Panc1 (cell line): ENCODE data around the gene OAT. TPM values are rescaled to one million over a fixed set of nuclear protein-coding genes. Genes with fewer than 3 reads are reported as not detected.

ENCODE experiments used
- ATAC-seq: fragments of 200-7000 bp; cut with Tn5 transposase; 2 replicates; pipeline ENCODE4 v1.9.1; 2020; ENCODE audit warnings: mild to moderate bottlenecking, moderate library complexity
- BruUV-seq: library from RNA; stranded (reverse); fragments of 400-500 nt; replicated peaks from 2 replicates; lab custom pipeline; 2021; lab: Mats Ljungman, UMichigan
- CTCF ChIA-PET: fragments of 300-600 bp; sonication (Branson Sonifier 250); formaldehyde crosslinking; loops from one replicate; lab custom pipeline; 2022; ENCODE audit warnings: antibody characterized with exemption; lab: Charles Lee
- POLR2A ChIA-PET: fragments of 300-600 bp; sonication (Branson Sonifier 250); formaldehyde crosslinking; loops from one replicate; lab custom pipeline; 2022; ENCODE audit warnings: antibody characterized with exemption; lab: Charles Lee
- DNase-seq: peaks from one replicate; pipeline ENCODE4 v3.0.0-alpha.2; 2010; ENCODE audit warnings: low read depth, low spot score
- H3K27ac ChIP-seq: 2 replicates; pipeline ENCODE4 v1.5.1; 2011; ENCODE audit warnings: mild to moderate bottlenecking, low read length, inconsistent platforms
- H3K27me3 ChIP-seq: fragments of 200-500 bp; sonication (Bioruptor generic); 2 replicates; pipeline ENCODE4 v1.6.0; 2014; ENCODE audit warnings: low read length, inconsistent platforms; ENCODE audit not compliant: control insufficient read depth, insufficient read depth
- H3K36me3 ChIP-seq: fragments of 200-500 bp; sonication (Bioruptor generic); 2 replicates; pipeline ENCODE4 v1.5.1; 2014; ENCODE audit warnings: inconsistent platforms, mild to moderate bottlenecking, low read length, moderate library complexity; ENCODE audit not compliant: control insufficient read depth, insufficient read depth
- H3K4me1 ChIP-seq: 2 replicates; pipeline ENCODE4 v1.5.1; 2011; ENCODE audit warnings: inconsistent platforms, mild to moderate bottlenecking, low read length, moderate library complexity; ENCODE audit not compliant: control insufficient read depth, insufficient read depth
- H3K4me3 ChIP-seq, 2 experiments: 2 replicates each; pipeline ENCODE4 v1.5.1; 2011 to 2012; ENCODE audit warnings: low read depth in 2 of 2, low read length in 2 of 2, mild to moderate bottlenecking in 2 of 2, inconsistent platforms in 1 of 2, moderate library complexity in 1 of 2
- H3K9me3 ChIP-seq: fragments of 200-500 bp; sonication (Bioruptor generic); 2 replicates; pipeline ENCODE4 v1.5.1; 2014; ENCODE audit warnings: low read depth, mild to moderate bottlenecking, inconsistent platforms, low read length, moderate library complexity; ENCODE audit not compliant: control insufficient read depth, insufficient read depth
- POLR2AphosphoS5 ChIP-seq: IDR thresholded peaks from 2 replicates; pipeline ENCODE4 v1.6.1; 2012; ENCODE audit warnings: mild to moderate bottlenecking, low read depth, low read length, moderate library complexity
- REST ChIP-seq, 2 experiments: IDR thresholded peaks; 2 replicates each; pipeline ENCODE4 v1.6.1; 2011 to 2012; ENCODE audit warnings: low read depth in 2 of 2, control low read depth in 1 of 2, low read length in 1 of 2, mild to moderate bottlenecking in 1 of 2, moderate library complexity in 1 of 2; ENCODE audit not compliant: insufficient read depth in 1 of 2
- SIN3A ChIP-seq: IDR thresholded peaks from 2 replicates; pipeline ENCODE4 v1.6.1; 2012; ENCODE audit warnings: low read depth, mild to moderate bottlenecking, low read length, moderate library complexity, borderline replicate concordance; ENCODE audit not compliant: insufficient read depth
- TCF7L2 ChIP-seq: IDR thresholded peaks from 2 replicates; pipeline ENCODE4 v1.6.1; 2011; ENCODE audit warnings: mild to moderate bottlenecking, low read depth, low read length, inconsistent platforms
- in situ Hi-C: cut with HindIII; loops from 2 replicates; pipeline ENCODE4 v1.10.0; 2016; ENCODE audit warnings: low sequenced_read_pairs, low pct_unique_long_range_greater_than_20kb
- intact Hi-C: fragments of 100-400 bp; cut with micrococcal nuclease; formaldehyde crosslinking; loops from one replicate; pipeline ENCODE4 v1.10.0; 2022; ENCODE audit not compliant: unreplicated experiment
- total RNA-seq: library from RNA; stranded (reverse); gene quantifications from one replicate; pipeline ENCODE4 v1.2.1, GENCODE V29; 2021; ENCODE audit not compliant: unreplicated experiment
- TF ChIP-seq, protein P1 (sequence below): fragments of 450-650 bp; IDR thresholded peaks from 2 replicates; pipeline ENCODE4 v1.5.1; 2017; ENCODE audit warnings: mild to moderate bottlenecking

Gene OAT
- total RNA-seq, 1 experiment from 2014 or later: 166 TPM

- ATAC-seq (no peak), DNase-seq (no peak)
- Histone ChIP-seq H3K4me3 (no peak overlapping the region), H3K27me3 (no peaks in the 10 kb centered on the region; the same call in 1 of the 2 replicates), H3K27ac (no peak overlapping the region), H3K36me3 (no peaks in the 10 kb centered on the region), H3K4me1 (peaks cover 10% of the 10 kb centered on the region), H3K9me3 (no peaks in the 10 kb centered on the region)
- POLR2A ChIA-PET: no interaction called here
- intact Hi-C loops (no loop called here), in situ Hi-C loops (no loop called here)
- no TSS peak for BruUV-seq
- TF ChIP-seq REST (IDR thresholded peaks at IDR 0.05; ENCODE audit: insufficient read depth in 1 of 2, low read depth in 2 of 2, low read length in 1 of 2): no peak
- TF ChIP-seq SIN3A: no peak
- TF ChIP-seq, protein P1, sequence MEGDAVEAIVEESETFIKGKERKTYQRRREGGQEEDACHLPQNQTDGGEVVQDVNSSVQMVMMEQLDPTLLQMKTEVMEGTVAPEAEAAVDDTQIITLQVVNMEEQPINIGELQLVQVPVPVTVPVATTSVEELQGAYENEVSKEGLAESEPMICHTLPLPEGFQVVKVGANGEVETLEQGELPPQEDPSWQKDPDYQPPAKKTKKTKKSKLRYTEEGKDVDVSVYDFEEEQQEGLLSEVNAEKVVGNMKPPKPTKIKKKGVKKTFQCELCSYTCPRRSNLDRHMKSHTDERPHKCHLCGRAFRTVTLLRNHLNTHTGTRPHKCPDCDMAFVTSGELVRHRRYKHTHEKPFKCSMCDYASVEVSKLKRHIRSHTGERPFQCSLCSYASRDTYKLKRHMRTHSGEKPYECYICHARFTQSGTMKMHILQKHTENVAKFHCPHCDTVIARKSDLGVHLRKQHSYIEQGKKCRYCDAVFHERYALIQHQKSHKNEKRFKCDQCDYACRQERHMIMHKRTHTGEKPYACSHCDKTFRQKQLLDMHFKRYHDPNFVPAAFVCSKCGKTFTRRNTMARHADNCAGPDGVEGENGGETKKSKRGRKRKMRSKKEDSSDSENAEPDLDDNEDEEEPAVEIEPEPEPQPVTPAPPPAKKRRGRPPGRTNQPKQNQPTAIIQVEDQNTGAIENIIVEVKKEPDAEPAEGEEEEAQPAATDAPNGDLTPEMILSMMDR: no peak
- no peak for TF ChIP-seq TCF7L2
- no peak for TF ChIP-seq POLR2AphosphoS5
- CTCF ChIA-PET: no interaction called here
These were observed 61.8 kb downstream of the OAT start for GRCh38 chr10:124356701-124357560.

DNA sequence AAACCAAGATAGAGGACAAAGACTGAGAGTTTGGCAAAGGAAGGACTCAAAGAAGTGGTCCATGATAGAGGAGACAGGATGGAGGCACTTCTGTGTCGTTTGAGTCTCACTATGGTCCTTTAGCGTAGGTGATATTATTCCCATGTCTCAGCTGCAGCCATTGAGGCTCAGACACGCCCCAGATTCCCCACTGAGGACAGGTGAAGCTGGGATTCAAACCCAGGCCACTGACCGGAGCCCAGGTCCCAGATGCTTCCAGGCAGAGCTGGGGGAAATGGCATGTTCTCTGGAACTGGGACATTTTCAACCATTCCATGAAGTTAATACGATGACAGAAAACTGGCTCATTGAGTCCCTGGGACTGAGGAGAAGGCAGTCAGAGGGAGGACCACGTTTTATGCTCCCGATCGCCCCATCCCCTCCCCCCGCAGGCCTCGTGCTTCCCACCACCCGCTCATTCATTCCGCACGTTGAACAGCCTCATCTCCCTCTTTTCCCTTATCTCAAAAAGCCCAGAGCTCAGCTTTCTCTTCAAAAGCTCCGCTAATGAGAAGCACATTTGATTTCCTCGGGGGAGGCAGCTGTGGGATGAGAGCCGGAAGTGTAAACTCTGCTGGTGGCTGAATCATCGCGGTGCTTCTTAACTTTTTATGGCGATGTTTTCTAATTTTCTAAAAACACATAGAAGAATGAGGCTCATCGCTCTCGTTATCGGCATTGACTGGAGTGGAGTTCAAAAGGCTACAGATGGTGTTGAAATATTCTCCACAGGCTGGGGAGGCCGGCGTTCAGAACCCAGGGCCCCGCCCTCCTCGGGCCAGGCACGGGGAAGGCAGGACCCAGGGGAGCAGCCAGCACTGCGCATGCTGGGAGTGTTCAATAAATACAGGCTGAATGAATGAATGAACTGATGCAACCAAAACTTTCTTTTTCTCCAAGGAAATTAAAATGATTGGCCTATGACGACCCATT, 64.0 kb downstream of the OAT start:
- TF ChIP-seq, protein P1: no peak
- peak; percentile 64; the same call in 1 of the 2 replicates for TF ChIP-seq TCF7L2
- TF ChIP-seq REST (IDR thresholded peaks at IDR 0.05; ENCODE audit: insufficient read depth in 1 of 2, low read depth in 2 of 2, low read length in 1 of 2): no peak
- H3K4me1 ChIP-seq: peaks cover 10% of the 10 kb centered on the region
- H3K27ac ChIP-seq: peak overlapping the region; percentile 71
- H3K9me3 ChIP-seq: no peaks in the 10 kb centered on the region
- no peaks in the 10 kb centered on the region; the same call in 1 of the 2 replicates for H3K27me3 ChIP-seq
- ATAC-seq (peak; percentile 95), DNase-seq (peak; percentile 22)
- in situ Hi-C loops (no loop called here), intact Hi-C loops (no loop called here)
- POLR2A ChIA-PET: interaction anchor here (0.7 kb wide), 1 partner anchor 837 kb away, joined by 13 read pairs; no protein-coding TSS in a partner anchor
- H3K36me3 ChIP-seq: no peaks in the 10 kb centered on the region
- CTCF ChIA-PET: no interaction called here
- no TSS peak for BruUV-seq
- peak overlapping the region; percentile 44 to 67 for H3K4me3 ChIP-seq
